ENCODE measurements around the gene EIF5.

EIF5 gene

DNA sequence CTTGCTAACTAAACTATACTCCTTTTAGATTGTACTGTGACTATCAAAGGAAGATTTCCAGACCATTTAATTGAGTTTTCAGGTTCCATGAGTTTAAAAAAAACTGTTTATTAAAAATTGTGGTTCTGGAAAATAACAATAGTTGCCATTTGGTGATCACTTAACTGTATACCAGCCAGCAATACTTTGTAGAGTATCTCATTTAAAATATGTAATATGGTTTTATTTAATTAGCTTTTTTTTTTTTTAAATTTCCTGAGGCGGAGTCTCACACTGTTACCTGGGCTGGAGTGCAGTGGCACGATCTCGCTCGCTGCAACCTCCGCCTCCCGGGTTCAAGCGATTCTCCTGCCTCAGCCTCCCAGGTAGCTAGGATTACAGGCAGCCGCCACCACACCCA is 58.5 kb downstream of the EIF5 start:
- no peak for DNase-seq (ENCODE audit: low read depth in 1 of 2, low spot score in 1 of 2)

DNA sequence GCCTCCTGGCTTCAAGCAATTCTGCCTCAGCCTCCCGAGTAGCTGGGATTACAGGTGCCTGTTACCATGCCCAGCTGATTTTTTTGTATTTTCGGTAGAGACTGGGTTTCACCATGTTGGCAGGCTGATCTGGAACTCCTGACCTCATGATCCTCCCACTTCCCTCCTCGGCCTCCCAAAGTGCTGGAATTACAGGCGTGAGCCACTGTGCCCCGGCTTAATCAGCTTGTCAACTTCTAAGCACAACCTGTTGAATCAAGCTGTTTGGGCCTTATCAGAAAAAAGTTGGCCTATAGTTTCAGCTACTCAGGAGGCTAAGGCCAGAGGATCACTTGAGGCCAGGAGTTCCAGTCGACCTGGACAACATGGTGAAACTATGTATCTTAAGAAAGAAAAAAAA is 59.0 kb downstream of the EIF5 start:
- no peak for DNase-seq (ENCODE audit: low read depth in 1 of 2, low spot score in 1 of 2)

DNA sequence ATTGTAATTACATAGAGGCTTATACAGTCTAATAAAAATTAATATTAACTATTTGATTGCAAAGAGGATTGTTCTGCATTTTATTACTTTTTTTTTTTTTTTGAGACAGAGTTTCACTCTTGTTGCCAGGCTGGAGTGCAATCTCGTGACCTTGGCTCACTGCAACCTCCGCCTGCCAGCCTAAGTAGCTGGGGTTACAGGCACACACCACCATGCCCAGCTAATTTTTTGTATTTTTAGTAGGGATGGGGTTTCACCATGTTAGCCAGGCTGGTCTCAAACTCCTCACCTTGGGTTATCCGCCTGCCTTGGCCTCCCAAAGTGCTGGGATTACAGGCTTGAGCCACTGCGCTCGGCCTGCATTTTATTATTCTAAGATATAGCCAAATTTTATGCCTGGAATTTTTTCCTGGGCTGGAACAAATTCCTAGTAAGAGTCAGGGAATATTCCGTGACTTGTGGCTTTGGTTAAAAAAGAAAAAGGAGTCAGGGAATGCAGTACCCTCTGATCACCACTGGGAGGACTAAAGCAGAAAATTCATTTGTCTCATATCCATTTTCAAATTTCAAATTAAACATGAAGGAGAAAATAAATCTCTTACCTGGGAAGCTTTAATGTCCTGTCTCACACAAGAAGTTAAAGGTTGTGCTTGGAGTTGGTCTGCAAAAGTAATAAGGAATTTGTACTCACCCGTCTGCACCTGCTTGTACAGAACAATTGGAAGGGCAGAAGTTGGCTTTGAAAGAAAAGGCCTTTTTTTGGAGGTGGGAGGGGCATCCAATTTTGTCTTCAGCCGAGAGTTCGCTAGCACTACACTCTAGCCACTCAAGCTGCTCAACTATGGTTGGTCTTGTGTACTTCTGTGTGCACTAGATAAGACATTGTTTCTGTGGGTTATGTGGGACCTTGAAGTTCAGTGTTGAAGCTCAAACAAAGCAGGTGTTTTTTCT is 59.9 kb downstream of the EIF5 start:
- DNase-seq (ENCODE audit: low read depth in 1 of 2, low spot score in 1 of 2), result no peak
